ENCODE data around the gene SSR2.
A peak's percentile ranks its signal among the peaks of the same experiment; 100 is the strongest.

- TF ChIP-seq, protein P1, sequence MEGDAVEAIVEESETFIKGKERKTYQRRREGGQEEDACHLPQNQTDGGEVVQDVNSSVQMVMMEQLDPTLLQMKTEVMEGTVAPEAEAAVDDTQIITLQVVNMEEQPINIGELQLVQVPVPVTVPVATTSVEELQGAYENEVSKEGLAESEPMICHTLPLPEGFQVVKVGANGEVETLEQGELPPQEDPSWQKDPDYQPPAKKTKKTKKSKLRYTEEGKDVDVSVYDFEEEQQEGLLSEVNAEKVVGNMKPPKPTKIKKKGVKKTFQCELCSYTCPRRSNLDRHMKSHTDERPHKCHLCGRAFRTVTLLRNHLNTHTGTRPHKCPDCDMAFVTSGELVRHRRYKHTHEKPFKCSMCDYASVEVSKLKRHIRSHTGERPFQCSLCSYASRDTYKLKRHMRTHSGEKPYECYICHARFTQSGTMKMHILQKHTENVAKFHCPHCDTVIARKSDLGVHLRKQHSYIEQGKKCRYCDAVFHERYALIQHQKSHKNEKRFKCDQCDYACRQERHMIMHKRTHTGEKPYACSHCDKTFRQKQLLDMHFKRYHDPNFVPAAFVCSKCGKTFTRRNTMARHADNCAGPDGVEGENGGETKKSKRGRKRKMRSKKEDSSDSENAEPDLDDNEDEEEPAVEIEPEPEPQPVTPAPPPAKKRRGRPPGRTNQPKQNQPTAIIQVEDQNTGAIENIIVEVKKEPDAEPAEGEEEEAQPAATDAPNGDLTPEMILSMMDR (IDR thresholded peaks at IDR 0.05), result peak in 1 of 4 experiments; percentile 1
- no peak for TF ChIP-seq POLR2AphosphoS5 (IDR thresholded peaks at IDR 0.05)
- TF ChIP-seq POLR2A (IDR thresholded peaks at IDR 0.05), result no peak
- no peak for TF ChIP-seq EP300 (IDR thresholded peaks at IDR 0.05)
These were observed 32.4 kb upstream of the SSR2 start for GRCh38 chr1:156052862-156053767.
